ENCODE results near the gene SYTL2.
"Not testable (repeated sequence)": the region's sequence is repeated elsewhere in the genome, so short reads cannot be mapped to it uniquely, and the experiment has no call there.

SYTL2 gene

GRCh38 chr11:85777603-85777972 lies 33.4 kb downstream of the SYTL2 start:
- H3K4me3 ChIP-seq (ENCODE audit: low read length); H3K9me3 ChIP-seq (ENCODE audit: low read length); H3K27me3 ChIP-seq (ENCODE audit: insufficient read depth, low read length); H3K4me1 ChIP-seq (ENCODE audit: insufficient read depth, low read length); H2AFZ ChIP-seq (ENCODE audit: low read depth, low read length); H3K36me3 ChIP-seq (ENCODE audit: insufficient read depth, low read length): not testable (repeated sequence)

GRCh38 chr11:85776951-85777602 lies 33.9 kb downstream of the SYTL2 start:
- no peaks in the 10 kb centered on the region for H3K4me1 ChIP-seq (ENCODE audit: insufficient read depth, low read length)
- no peaks in the 10 kb centered on the region for H3K36me3 ChIP-seq (ENCODE audit: insufficient read depth, low read length)
- no peak overlapping the region for H2AFZ ChIP-seq (ENCODE audit: low read depth, low read length)
- H3K9me3 ChIP-seq (ENCODE audit: low read length): no peaks in the 10 kb centered on the region
- H3K27me3 ChIP-seq (ENCODE audit: insufficient read depth, low read length): no peaks in the 10 kb centered on the region
- H3K4me3 ChIP-seq (ENCODE audit: low read length): no peak overlapping the region

GRCh38 chr11:85774256-85775101 lies 36.5 kb downstream of the SYTL2 start:
- Histone ChIP-seq H3K4me3 (ENCODE audit: low read length) (no peak overlapping the region), H3K27me3 (ENCODE audit: insufficient read depth, low read length) (no peaks in the 10 kb centered on the region), H3K36me3 (ENCODE audit: insufficient read depth, low read length) (no peaks in the 10 kb centered on the region), H3K9me3 (ENCODE audit: low read length) (no peaks in the 10 kb centered on the region), H3K4me1 (ENCODE audit: insufficient read depth, low read length) (no peaks in the 10 kb centered on the region), H2AFZ (ENCODE audit: low read depth, low read length) (no peak overlapping the region)

- H3K4me1 ChIP-seq (ENCODE audit: insufficient read depth, low read length): no peaks in the 10 kb centered on the region
- H3K9me3 ChIP-seq (ENCODE audit: low read length): no peaks in the 10 kb centered on the region
- H3K27me3 ChIP-seq (ENCODE audit: insufficient read depth, low read length): no peaks in the 10 kb centered on the region
- H3K36me3 ChIP-seq (ENCODE audit: insufficient read depth, low read length): no peaks in the 10 kb centered on the region
- no peak overlapping the region for H2AFZ ChIP-seq (ENCODE audit: low read depth, low read length)
- no peak overlapping the region for H3K4me3 ChIP-seq (ENCODE audit: low read length)
These were observed 38.2 kb downstream of the SYTL2 start for GRCh38 chr11:85772695-85773094.

GRCh38 chr11:85771568-85771967 lies 39.4 kb downstream of the SYTL2 start:
- Histone ChIP-seq H3K4me1 (ENCODE audit: insufficient read depth, low read length) (peaks cover 5% of the 10 kb centered on the region), H3K36me3 (ENCODE audit: insufficient read depth, low read length) (no peaks in the 10 kb centered on the region), H2AFZ (ENCODE audit: low read depth, low read length) (no peak overlapping the region), H3K9me3 (ENCODE audit: low read length) (no peaks in the 10 kb centered on the region), H3K4me3 (ENCODE audit: low read length) (no peak overlapping the region), H3K27me3 (ENCODE audit: insufficient read depth, low read length) (no peaks in the 10 kb centered on the region)

GRCh38 chr11:85769771-85770170 lies 41.2 kb downstream of the SYTL2 start:
- no peaks in the 10 kb centered on the region for H3K9me3 ChIP-seq (ENCODE audit: low read length)
- no peaks in the 10 kb centered on the region for H3K27me3 ChIP-seq (ENCODE audit: insufficient read depth, low read length)
- H3K4me3 ChIP-seq (ENCODE audit: low read length): no peak overlapping the region
- H3K4me1 ChIP-seq (ENCODE audit: insufficient read depth, low read length): peaks cover 10% of the 10 kb centered on the region
- no peaks in the 10 kb centered on the region for H3K36me3 ChIP-seq (ENCODE audit: insufficient read depth, low read length)
- no peak overlapping the region for H2AFZ ChIP-seq (ENCODE audit: low read depth, low read length)

- Histone ChIP-seq H2AFZ (ENCODE audit: low read depth, low read length) (no peak overlapping the region), H3K27me3 (ENCODE audit: insufficient read depth, low read length) (no peaks in the 10 kb centered on the region), H3K4me1 (ENCODE audit: insufficient read depth, low read length) (peaks cover 10% of the 10 kb centered on the region), H3K36me3 (ENCODE audit: insufficient read depth, low read length) (no peaks in the 10 kb centered on the region), H3K4me3 (ENCODE audit: low read length) (no peak overlapping the region), H3K9me3 (ENCODE audit: low read length) (no peaks in the 10 kb centered on the region)
These were observed 42.3 kb downstream of the SYTL2 start for GRCh38 chr11:85768473-85769146.

GRCh38 chr11:85767246-85767945 lies 43.5 kb downstream of the SYTL2 start:
- Histone ChIP-seq H3K4me3 (ENCODE audit: low read length) (no peak overlapping the region), H3K36me3 (ENCODE audit: insufficient read depth, low read length) (no peaks in the 10 kb centered on the region), H2AFZ (ENCODE audit: low read depth, low read length) (no peak overlapping the region), H3K4me1 (ENCODE audit: insufficient read depth, low read length) (peaks cover 10% of the 10 kb centered on the region), H3K9me3 (ENCODE audit: low read length) (no peaks in the 10 kb centered on the region), H3K27me3 (ENCODE audit: insufficient read depth, low read length) (no peaks in the 10 kb centered on the region)

GRCh38 chr11:85766721-85767161 lies 44.2 kb downstream of the SYTL2 start:
- Histone ChIP-seq H3K4me3 (ENCODE audit: low read length) (no peak overlapping the region), H3K4me1 (ENCODE audit: insufficient read depth, low read length) (peaks cover 10% of the 10 kb centered on the region), H2AFZ (ENCODE audit: low read depth, low read length) (peak overlapping the region; percentile 8)

GRCh38 chr11:85764796-85765195 lies 46.1 kb downstream of the SYTL2 start:
- Histone ChIP-seq H3K36me3 (ENCODE audit: insufficient read depth, low read length) (no peaks in the 10 kb centered on the region), H2AFZ (ENCODE audit: low read depth, low read length) (no peak overlapping the region), H3K4me1 (ENCODE audit: insufficient read depth, low read length) (peaks cover 10% of the 10 kb centered on the region), H3K27me3 (ENCODE audit: insufficient read depth, low read length) (no peaks in the 10 kb centered on the region), H3K4me3 (ENCODE audit: low read length) (no peak overlapping the region), H3K9me3 (ENCODE audit: low read length) (no peaks in the 10 kb centered on the region)

More at GRCh38 chr11:85766721-85767161, 44.2 kb downstream of the SYTL2 start:
- Histone ChIP-seq H3K36me3 (ENCODE audit: insufficient read depth, low read length) (no peaks in the 10 kb centered on the region), H3K27me3 (ENCODE audit: insufficient read depth, low read length) (no peaks in the 10 kb centered on the region), H3K9me3 (ENCODE audit: low read length) (no peaks in the 10 kb centered on the region)

GRCh38 chr11:85762226-85762625 lies 48.7 kb downstream of the SYTL2 start:
- H3K4me3 ChIP-seq (ENCODE audit: low read length): no peak overlapping the region
- H3K36me3 ChIP-seq (ENCODE audit: insufficient read depth, low read length): no peaks in the 10 kb centered on the region

GRCh38 chr11:85759915-85760314 lies 51.0 kb downstream of the SYTL2 start:
- H3K9me3 ChIP-seq (ENCODE audit: low read length): peaks cover 3% of the 10 kb centered on the region
- no peaks in the 10 kb centered on the region for H3K27me3 ChIP-seq (ENCODE audit: insufficient read depth, low read length)
- H3K4me3 ChIP-seq (ENCODE audit: low read length): no peak overlapping the region
- no peak overlapping the region for H2AFZ ChIP-seq (ENCODE audit: low read depth, low read length)
- H3K4me1 ChIP-seq (ENCODE audit: insufficient read depth, low read length): no peaks in the 10 kb centered on the region
- H3K36me3 ChIP-seq (ENCODE audit: insufficient read depth, low read length): no peaks in the 10 kb centered on the region

More at GRCh38 chr11:85762226-85762625, 48.7 kb downstream of the SYTL2 start:
- H3K4me1 ChIP-seq (ENCODE audit: insufficient read depth, low read length): peaks cover 10% of the 10 kb centered on the region
- H2AFZ ChIP-seq (ENCODE audit: low read depth, low read length): no peak overlapping the region
- no peaks in the 10 kb centered on the region for H3K9me3 ChIP-seq (ENCODE audit: low read length)
- no peaks in the 10 kb centered on the region for H3K27me3 ChIP-seq (ENCODE audit: insufficient read depth, low read length)
